ENCODE measurements around the gene LRRC56. TPM values are rescaled to one million over a fixed set of nuclear protein-coding genes. Genes with fewer than 3 reads are reported as not detected.

LRRC56 gene
- total RNA-seq, 1 donor from 2014 or later, result 7.6 TPM

GRCh38 chr11:494761-495536 lies 42.4 kb upstream of the LRRC56 start:
- Histone ChIP-seq H3K4me3 (no peak overlapping the region), H3K36me3 (peaks cover 91% of the 10 kb centered on the region), H3K9me3 (no peaks in the 10 kb centered on the region), H3K27me3 (ENCODE audit: low read depth) (no peaks in the 10 kb centered on the region), H3K27ac (no peak overlapping the region), H3K4me1 (no peaks in the 10 kb centered on the region)
- intact Hi-C loops (cut with DNase I), result no loop called here
- DNase-seq (no peak), ATAC-seq (no peak)
- TF ChIP-seq, protein P1, sequence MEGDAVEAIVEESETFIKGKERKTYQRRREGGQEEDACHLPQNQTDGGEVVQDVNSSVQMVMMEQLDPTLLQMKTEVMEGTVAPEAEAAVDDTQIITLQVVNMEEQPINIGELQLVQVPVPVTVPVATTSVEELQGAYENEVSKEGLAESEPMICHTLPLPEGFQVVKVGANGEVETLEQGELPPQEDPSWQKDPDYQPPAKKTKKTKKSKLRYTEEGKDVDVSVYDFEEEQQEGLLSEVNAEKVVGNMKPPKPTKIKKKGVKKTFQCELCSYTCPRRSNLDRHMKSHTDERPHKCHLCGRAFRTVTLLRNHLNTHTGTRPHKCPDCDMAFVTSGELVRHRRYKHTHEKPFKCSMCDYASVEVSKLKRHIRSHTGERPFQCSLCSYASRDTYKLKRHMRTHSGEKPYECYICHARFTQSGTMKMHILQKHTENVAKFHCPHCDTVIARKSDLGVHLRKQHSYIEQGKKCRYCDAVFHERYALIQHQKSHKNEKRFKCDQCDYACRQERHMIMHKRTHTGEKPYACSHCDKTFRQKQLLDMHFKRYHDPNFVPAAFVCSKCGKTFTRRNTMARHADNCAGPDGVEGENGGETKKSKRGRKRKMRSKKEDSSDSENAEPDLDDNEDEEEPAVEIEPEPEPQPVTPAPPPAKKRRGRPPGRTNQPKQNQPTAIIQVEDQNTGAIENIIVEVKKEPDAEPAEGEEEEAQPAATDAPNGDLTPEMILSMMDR (IDR thresholded peaks at IDR 0.05), result no peak

DNA sequence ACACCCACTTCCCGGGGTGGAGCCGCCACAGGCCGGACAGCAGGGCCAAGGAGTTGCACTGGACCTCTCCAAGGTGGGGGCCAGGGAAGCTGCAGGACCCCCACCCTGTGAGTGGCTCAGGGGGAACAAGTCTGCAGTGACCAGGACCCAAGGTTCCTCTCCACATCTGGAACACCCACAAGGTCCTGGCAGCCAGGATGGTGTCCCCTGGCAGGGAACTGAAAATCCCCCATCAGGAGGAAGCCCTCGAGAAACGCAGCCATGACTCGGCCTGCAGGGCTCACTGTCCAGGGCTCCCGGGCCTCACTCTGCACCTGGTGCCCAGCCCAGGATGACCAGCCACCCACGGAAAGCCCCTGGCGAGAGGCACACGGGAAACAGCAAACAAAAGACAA lies 41.8 kb upstream of the LRRC56 start:
- peaks cover 92% of the 10 kb centered on the region for H3K36me3 ChIP-seq
- no peaks in the 10 kb centered on the region for H3K4me1 ChIP-seq
- DNase-seq (no peak), ATAC-seq (no peak)
- no peaks in the 10 kb centered on the region for H3K9me3 ChIP-seq
- H3K27ac ChIP-seq, result no peak overlapping the region
- no peaks in the 10 kb centered on the region for H3K27me3 ChIP-seq (ENCODE audit: low read depth)
- intact Hi-C loops (cut with DNase I), result no loop called here
- H3K4me3 ChIP-seq, result no peak overlapping the region
- TF ChIP-seq, protein P1 (IDR thresholded peaks at IDR 0.05), result no peak

GRCh38 chr11:496834-497564 lies 40.3 kb upstream of the LRRC56 start:
- TF ChIP-seq, protein P1 (IDR thresholded peaks at IDR 0.05), result no peak
- Histone ChIP-seq H3K27me3 (ENCODE audit: low read depth) (no peaks in the 10 kb centered on the region), H3K36me3 (peaks cover 97% of the 10 kb centered on the region), H3K4me1 (peaks cover 5% of the 10 kb centered on the region), H3K4me3 (no peak overlapping the region), H3K9me3 (no peaks in the 10 kb centered on the region), H3K27ac (no peak overlapping the region)
- DNase-seq, result no peak
- ATAC-seq, result no peak
- intact Hi-C loops (cut with DNase I), result no loop called here

DNA sequence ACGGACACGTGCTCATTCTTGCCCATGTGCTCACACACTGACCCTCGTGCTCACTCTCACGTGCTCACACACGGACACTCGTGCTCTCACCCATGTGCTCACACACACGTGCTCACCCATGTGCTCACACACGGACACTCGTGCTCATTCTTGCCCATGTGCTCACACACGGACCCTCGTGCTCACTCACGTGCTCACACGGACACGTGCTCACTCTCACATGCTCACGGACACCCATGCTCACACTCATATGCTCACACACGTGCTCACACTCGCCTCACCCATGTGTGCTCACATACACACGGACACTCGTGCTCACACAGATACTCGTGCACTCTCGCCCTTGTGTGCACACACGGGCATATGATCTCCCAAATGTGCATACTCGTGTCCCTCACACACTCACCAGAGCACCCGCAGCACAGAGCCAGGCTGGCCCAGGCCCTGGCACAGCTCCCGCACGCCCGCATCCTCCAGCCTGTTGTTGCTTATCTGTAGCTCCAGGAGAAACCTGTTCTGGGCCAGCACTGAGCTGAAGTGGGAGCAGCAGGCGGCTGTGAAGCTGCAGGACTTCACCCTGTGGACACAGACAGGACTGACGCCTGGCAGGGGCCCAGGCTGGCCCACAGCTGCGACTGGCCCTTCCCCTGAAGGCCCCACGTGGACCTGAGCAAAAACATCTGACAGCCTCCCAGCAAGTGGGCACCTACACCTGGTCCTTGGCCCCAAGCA lies 39.6 kb upstream of the LRRC56 start:
- H3K36me3 ChIP-seq, result peaks cover 94% of the 10 kb centered on the region
- H3K4me3 ChIP-seq, result no peak overlapping the region
- peaks cover 12% of the 10 kb centered on the region for H3K4me1 ChIP-seq
- no peak for ATAC-seq
- no peak overlapping the region for H3K27ac ChIP-seq
- TF ChIP-seq, protein P1 (IDR thresholded peaks at IDR 0.05), result no peak
- H3K9me3 ChIP-seq, result no peaks in the 10 kb centered on the region
- no peak for DNase-seq
- intact Hi-C loops (cut with DNase I), result no loop called here
- no peaks in the 10 kb centered on the region for H3K27me3 ChIP-seq (ENCODE audit: low read depth)

DNA sequence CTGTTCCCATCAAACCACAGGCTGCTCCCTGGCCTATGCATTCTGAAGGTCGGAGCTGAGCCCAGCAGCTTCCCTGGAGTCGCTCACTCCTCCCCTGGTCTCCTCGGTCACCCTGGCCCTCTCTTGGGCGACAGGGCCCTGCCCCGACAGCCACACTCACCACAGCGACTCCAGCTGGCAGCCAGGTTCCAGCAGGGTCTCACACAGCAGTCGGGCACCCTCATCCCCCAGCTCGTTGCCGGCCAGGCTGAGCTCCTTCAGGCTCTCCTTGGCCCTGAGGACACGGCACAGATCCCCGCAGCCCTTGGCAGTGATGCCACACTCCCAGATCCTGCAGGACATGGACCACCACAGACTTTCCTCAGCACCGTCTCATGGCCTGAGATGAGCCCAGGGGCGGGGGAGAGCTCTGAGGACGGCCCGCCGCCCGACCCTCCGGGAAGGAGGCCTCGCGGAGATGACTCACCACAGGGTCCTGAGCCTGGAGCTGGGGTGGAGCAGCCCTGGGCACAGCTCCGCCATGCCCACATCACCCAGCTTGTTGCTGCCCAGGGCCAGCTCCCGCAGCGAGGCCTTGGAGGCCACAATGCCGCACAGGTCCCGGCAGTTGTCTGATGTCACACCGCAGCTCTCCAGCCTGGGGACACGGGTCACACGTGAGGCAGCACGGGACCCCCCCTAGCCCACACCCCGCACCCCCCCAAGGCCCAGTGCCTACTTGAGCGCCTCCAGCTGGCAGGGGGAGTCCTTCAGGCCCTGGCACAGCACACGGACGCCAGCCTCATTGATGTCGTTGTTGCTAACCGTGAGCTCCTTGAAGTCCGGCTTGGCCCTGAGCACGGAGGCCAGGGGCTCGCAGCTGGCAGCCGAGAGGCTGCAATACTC lies 38.8 kb upstream of the LRRC56 start:
- no peaks in the 10 kb centered on the region for H3K9me3 ChIP-seq
- no peak overlapping the region for H3K4me3 ChIP-seq
- intact Hi-C loops (cut with DNase I), result no loop called here
- no peaks in the 10 kb centered on the region for H3K27me3 ChIP-seq (ENCODE audit: low read depth)
- DNase-seq, result no peak
- TF ChIP-seq, protein P1 (IDR thresholded peaks at IDR 0.05), result no peak
- no peak for ATAC-seq
- peaks cover 85% of the 10 kb centered on the region for H3K36me3 ChIP-seq
- H3K4me1 ChIP-seq, result peaks cover 20% of the 10 kb centered on the region
- no peak overlapping the region for H3K27ac ChIP-seq
